ENCODE data around the gene SSBP4. TPM values are rescaled to one million over a fixed set of nuclear protein-coding genes. Genes with fewer than 3 reads are reported as not detected.

The SSBP4 gene
- total and polyA plus RNA-seq, 2 donors (not counting 1 experiment from before 2014, with no cell fraction given) = 37.0 to 64.2 TPM

DNA sequence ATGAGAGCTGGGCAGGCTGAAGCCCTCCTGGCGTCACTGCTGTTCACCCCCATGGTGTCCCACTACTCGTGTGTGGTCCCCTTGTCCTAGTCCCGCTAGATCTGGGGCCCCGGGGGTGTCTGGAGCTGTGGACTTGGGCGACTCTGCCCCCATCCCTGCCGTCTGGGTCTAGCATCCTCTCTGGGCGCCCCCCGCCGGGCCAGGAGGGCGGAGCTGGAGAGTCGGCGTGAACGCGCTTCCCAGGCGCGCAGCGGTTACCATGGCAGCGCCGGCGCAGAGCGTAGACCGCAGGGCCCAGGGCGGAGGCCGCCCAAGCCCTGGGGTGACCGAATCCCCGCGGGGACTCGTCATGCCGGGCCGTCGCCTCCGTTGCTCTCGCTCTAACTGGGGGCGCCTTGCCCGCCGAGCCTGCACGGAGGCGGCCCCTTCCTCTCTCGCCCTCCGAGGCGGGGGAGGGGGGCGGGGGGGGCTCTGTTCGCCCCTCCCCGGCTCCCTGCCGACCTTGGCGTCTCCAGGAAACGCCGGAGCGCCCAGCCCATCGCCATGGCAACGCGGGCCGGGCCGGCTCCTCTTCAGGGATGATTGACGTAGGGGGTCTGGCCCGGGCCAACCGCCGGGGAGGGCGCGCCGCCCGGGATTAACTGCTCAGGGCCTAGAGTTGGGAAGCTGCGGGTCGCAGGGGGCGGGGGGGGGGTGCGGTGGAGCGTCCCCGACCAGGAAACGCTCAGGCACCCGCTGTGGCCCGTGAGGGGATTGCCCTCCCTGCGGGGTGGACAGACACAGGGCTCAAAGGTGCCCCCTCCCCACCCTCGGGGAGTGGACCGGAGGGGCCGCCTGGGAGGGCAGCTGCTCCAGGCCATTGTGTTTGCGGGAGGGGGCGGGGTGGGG is 9.8 kb downstream of the SSBP4 start:
- H3K4me1 ChIP-seq (ENCODE audit: control insufficient read depth in 2 of 2, insufficient read depth in 2 of 2, low read length in 2 of 2) = peaks cover 24 to 39% of the 10 kb centered on the region in 2 donors
- H3K79me2 ChIP-seq (ENCODE audit: control insufficient read depth, insufficient read depth, low read length) = peaks cover 10% of the 10 kb centered on the region
- TF ChIP-seq, protein P1, sequence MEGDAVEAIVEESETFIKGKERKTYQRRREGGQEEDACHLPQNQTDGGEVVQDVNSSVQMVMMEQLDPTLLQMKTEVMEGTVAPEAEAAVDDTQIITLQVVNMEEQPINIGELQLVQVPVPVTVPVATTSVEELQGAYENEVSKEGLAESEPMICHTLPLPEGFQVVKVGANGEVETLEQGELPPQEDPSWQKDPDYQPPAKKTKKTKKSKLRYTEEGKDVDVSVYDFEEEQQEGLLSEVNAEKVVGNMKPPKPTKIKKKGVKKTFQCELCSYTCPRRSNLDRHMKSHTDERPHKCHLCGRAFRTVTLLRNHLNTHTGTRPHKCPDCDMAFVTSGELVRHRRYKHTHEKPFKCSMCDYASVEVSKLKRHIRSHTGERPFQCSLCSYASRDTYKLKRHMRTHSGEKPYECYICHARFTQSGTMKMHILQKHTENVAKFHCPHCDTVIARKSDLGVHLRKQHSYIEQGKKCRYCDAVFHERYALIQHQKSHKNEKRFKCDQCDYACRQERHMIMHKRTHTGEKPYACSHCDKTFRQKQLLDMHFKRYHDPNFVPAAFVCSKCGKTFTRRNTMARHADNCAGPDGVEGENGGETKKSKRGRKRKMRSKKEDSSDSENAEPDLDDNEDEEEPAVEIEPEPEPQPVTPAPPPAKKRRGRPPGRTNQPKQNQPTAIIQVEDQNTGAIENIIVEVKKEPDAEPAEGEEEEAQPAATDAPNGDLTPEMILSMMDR (IDR thresholded peaks at IDR 0.05) = no peak
- no peak for TF ChIP-seq EZH2 (IDR thresholded peaks at IDR 0.05; ENCODE audit: borderline replicate concordance, insufficient read depth, low read depth, low read length, poor library complexity, severe bottlenecking)
- H4K20me1 ChIP-seq (ENCODE audit: control insufficient read depth, insufficient read depth, low read length, poor library complexity, severe bottlenecking) = peaks cover 8% of the 10 kb centered on the region
- ChIA-PET CTCF (interaction anchor here (1.0 to 1.4 kb wide), 2 partner anchors 10 to 32 kb away, joined by 3 to 5 read pairs; partner anchors contain the start of gene SSBP4), POLR2A (interaction anchor here (0.6 to 2.1 kb wide), 8 partner anchors 9 to 570 kb away, joined by 3 to 15 read pairs (median 4); partner anchors contain the start of genes MPV17L2 and SSBP4)
- peak overlapping the region; percentile 42 for H2AFZ ChIP-seq (ENCODE audit: insufficient read depth, low read depth, low read length, poor library complexity, severe bottlenecking)
- intact Hi-C loops (cut with micrococcal nuclease) = loop anchor here (1.0 kb wide), 3 partner anchors 8 to 490 kb away; partner anchors contain the start of genes COPE, DDX49 and SSBP4
- peak overlapping the region; percentile 69 for H3K9ac ChIP-seq (ENCODE audit: low read length)
- no peaks in the 10 kb centered on the region for H3K9me3 ChIP-seq (ENCODE audit: control extremely low read depth in 1 of 3, control insufficient read depth in 2 of 3, insufficient read depth in 1 of 3, low read length in 2 of 3)
- no peaks in the 10 kb centered on the region for H3K27me3 ChIP-seq (replicated peaks in 1 of 4; ENCODE audit: control extremely low read depth in 1 of 4, control insufficient read depth in 3 of 4, insufficient read depth in 4 of 4, low read length in 3 of 4)
- Mint-ChIP-seq H3K27me3 (no peaks in the 10 kb centered on the region), H3K4me3 (peak overlapping the region; percentile 78), H3K9me3 (ENCODE audit: insufficient read depth) (no peaks in the 10 kb centered on the region), H3K4me1 (peaks cover 21% of the 10 kb centered on the region), H3K27ac (peak overlapping the region; percentile 86)
- peak overlapping the region; percentile 85 to 89 for H3K27ac ChIP-seq (ENCODE audit: low read length in 2 of 2)
- 1% methylated on average over 67 of the region's 77 CpGs for WGBS (ENCODE audit: insufficient coverage)
- peak; percentile 81 for ATAC-seq (ENCODE audit: low read depth)
- DNase-seq = peak; percentile 96
- no peaks in the 10 kb centered on the region for H3K36me3 ChIP-seq (replicated peaks in 1 of 2; ENCODE audit: control extremely low read depth in 1 of 2, control insufficient read depth in 1 of 2, extremely low read depth in 1 of 2, insufficient read depth in 2 of 2, low read length in 1 of 2)
- peak overlapping the region in 4 of 5 experiments; percentile 54 to 61 (median 58) for H3K4me3 ChIP-seq (ENCODE audit: control extremely low read depth in 1 of 5, extremely low read depth in 1 of 5, insufficient read depth in 1 of 5, low read depth in 2 of 5, low read length in 4 of 5)
- H3K4me2 ChIP-seq (replicated peaks; ENCODE audit: low read depth, low read length, poor library complexity, severe bottlenecking) = peak overlapping the region; percentile 89
